Activated B cell treated with CpG ODN at 0.5 μM for 24 hours (primary cell): ENCODE measurements around the gene GPR155. TPM values are rescaled to one million over a fixed set of nuclear protein-coding genes. Genes with fewer than 3 reads are reported as not detected.

Experiments used
- ATAC-seq: fragments of 200-7000 bp; cut with Tn5 transposase; one replicate; pipeline ENCODE4 v1.10.0; 2021; ENCODE audit warnings: low read depth, mild to moderate bottlenecking, moderate library complexity
- CTCF ChIA-PET: fragments of 350-600 bp; sonication (Branson Sonifier 250); formaldehyde crosslinking; loops from one replicate; lab custom pipeline; 2021; ENCODE audit warnings: antibody characterized with exemption; lab: Charles Lee
- POLR2A ChIA-PET: fragments of 350-600 bp; sonication (Branson Sonifier 250); formaldehyde crosslinking; loops from one replicate; lab custom pipeline; 2021; ENCODE audit warnings: antibody characterized with exemption; lab: Charles Lee
- DNase-seq: peaks from one replicate; pipeline ENCODE4 v3.0.0; 2022
- H3K27ac Mint-ChIP-seq: one replicate; pipeline ENCODE4 v1.8.0; 2020; ENCODE audit warnings: mixed read lengths
- H3K27me3 Mint-ChIP-seq: one replicate; pipeline ENCODE4 v1.8.0; 2021; ENCODE audit warnings: mixed read lengths
- H3K36me3 Mint-ChIP-seq: one replicate; pipeline ENCODE4 v1.8.0; 2021; ENCODE audit warnings: low read depth, mixed read lengths
- H3K4me1 Mint-ChIP-seq: one replicate; pipeline ENCODE4 v1.8.0; 2021; ENCODE audit warnings: mixed read lengths
- H3K4me3 Mint-ChIP-seq: one replicate; pipeline ENCODE4 v1.8.0; 2020; ENCODE audit warnings: mild to moderate bottlenecking, mixed read lengths
- H3K9me3 Mint-ChIP-seq: one replicate; pipeline ENCODE4 v1.8.0; 2020; ENCODE audit warnings: mixed read lengths
- intact Hi-C: fragments of 100-400 bp; cut with micrococcal nuclease; formaldehyde crosslinking; loops from one replicate; pipeline ENCODE4 v1.15.1; 2024
- total RNA-seq: library from RNA; stranded (reverse); gene quantifications from 2 replicates; pipeline ENCODE4 v1.2.3, GENCODE V29; 2022
- TF ChIP-seq, protein P1 (sequence below): fragments of 200-600 bp; IDR thresholded peaks from one replicate; pipeline ENCODE4 v1.8.0; 2022; ENCODE audit warnings: antibody characterized with exemption, mild to moderate bottlenecking

The GPR155 gene
- total RNA-seq, 1 donor from 2014 or later, result 2.8 TPM

DNA sequence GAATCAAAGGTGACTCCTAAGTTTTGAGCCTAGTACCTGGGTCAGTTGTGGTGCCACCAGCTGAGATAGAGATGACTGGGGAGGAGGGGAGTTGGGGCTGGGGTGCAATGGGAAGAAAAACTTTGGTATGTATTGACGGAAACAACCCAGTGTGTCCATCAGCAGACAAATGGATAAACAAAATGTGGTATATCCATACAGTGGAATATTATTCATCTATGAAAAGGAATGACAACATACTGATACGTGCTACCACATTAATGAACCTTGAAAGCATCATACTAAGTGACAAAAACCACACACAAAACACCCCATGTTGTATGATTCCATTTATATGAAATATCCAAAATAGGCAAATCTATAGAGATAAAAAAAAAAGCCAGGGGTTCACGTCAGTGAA is 41.1 kb upstream of the GPR155 start:
- Mint-ChIP-seq H3K27ac (no peak overlapping the region), H3K4me1 (peaks cover 7% of the 10 kb centered on the region), H3K27me3 (peaks cover 2% of the 10 kb centered on the region), H3K36me3 (no peaks in the 10 kb centered on the region), H3K4me3 (no peak overlapping the region), H3K9me3 (peaks cover 10% of the 10 kb centered on the region)
- ATAC-seq, result no peak
- ChIA-PET POLR2A (interaction anchor here (0.5 kb wide), 1 partner anchor 64 kb away, joined by 3 read pairs; no protein-coding TSS in a partner anchor), CTCF (no interaction called here)
- intact Hi-C loops, result no loop called here
- no peak for DNase-seq
- TF ChIP-seq, protein P1, sequence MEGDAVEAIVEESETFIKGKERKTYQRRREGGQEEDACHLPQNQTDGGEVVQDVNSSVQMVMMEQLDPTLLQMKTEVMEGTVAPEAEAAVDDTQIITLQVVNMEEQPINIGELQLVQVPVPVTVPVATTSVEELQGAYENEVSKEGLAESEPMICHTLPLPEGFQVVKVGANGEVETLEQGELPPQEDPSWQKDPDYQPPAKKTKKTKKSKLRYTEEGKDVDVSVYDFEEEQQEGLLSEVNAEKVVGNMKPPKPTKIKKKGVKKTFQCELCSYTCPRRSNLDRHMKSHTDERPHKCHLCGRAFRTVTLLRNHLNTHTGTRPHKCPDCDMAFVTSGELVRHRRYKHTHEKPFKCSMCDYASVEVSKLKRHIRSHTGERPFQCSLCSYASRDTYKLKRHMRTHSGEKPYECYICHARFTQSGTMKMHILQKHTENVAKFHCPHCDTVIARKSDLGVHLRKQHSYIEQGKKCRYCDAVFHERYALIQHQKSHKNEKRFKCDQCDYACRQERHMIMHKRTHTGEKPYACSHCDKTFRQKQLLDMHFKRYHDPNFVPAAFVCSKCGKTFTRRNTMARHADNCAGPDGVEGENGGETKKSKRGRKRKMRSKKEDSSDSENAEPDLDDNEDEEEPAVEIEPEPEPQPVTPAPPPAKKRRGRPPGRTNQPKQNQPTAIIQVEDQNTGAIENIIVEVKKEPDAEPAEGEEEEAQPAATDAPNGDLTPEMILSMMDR, result no peak

DNA sequence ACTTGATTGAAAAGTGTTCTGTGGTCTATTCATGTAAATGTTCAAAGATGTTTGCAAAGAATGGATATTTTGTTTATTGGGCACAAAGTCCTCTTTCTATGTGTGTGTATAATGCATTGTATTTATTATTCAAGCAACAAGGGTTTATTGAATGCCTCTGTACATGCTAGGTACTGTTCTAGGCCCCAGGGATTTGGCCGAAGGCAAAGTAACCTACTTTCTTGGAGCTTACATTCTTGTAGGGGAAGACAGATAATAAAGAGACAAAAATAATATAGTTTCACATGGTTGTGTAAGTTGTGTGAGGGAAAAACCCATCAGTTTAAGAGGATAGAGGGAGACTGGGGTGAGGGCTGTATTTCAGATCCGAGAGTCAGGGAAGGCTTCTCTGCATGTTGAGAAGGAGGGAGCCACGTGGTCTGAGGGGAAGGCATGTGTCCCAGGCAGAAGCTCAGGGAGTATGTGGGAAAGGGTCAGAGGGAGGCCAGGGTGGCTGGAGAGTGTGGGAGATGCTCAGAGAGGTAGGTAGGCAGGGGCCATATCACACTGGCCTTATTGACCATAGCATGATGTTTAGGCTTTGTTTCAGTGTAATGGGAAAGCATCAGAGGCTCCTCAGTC is 40.4 kb upstream of the GPR155 start:
- H3K4me1 Mint-ChIP-seq, result peaks cover 11% of the 10 kb centered on the region
- ChIA-PET POLR2A (interaction anchor here (0.5 to 0.7 kb wide), 2 partner anchors 18 to 63 kb away, joined by 3 read pairs; no protein-coding TSS in a partner anchor), CTCF (no interaction called here)
- H3K9me3 Mint-ChIP-seq, result peaks cover 10% of the 10 kb centered on the region
- no peak for DNase-seq
- no peak for ATAC-seq
- TF ChIP-seq, protein P1, result no peak
- intact Hi-C loops, result no loop called here
- H3K36me3 Mint-ChIP-seq, result no peaks in the 10 kb centered on the region
- H3K27me3 Mint-ChIP-seq, result peaks cover 2% of the 10 kb centered on the region
- no peak overlapping the region for H3K27ac Mint-ChIP-seq
- H3K4me3 Mint-ChIP-seq, result no peak overlapping the region

DNA sequence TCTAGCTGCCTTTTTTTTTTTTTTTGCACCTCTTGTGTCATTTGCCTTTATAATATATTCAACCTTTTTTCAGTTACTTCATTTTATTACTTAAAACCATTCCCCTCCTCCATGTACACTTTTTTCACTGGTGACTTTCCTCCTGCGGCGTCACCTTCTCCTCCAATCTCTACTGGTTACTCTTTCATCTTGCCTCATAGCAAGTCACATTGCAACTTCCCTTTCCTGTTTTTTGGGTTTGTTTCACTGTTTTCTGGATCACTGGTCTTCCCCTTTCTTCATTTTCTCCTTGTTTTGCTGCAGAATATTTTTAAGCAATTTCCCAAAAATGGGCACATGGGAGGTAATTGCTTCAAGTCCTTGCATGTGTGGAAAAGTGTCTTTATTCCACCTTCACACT is 37.7 kb upstream of the GPR155 start:
- Mint-ChIP-seq H3K4me3 (no peak overlapping the region), H3K4me1 (peaks cover 11% of the 10 kb centered on the region), H3K9me3 (peaks cover 10% of the 10 kb centered on the region), H3K27me3 (peaks cover 6% of the 10 kb centered on the region), H3K27ac (no peak overlapping the region), H3K36me3 (no peaks in the 10 kb centered on the region)
- POLR2A ChIA-PET, result no interaction called here
- TF ChIP-seq, protein P1, result no peak
- DNase-seq, result no peak
- ATAC-seq, result no peak
- CTCF ChIA-PET, result interaction anchor here (5.1 kb wide), 1 partner anchor 63 kb away, joined by 61 read pairs; no protein-coding TSS in a partner anchor
- intact Hi-C loops, result no loop called here

DNA sequence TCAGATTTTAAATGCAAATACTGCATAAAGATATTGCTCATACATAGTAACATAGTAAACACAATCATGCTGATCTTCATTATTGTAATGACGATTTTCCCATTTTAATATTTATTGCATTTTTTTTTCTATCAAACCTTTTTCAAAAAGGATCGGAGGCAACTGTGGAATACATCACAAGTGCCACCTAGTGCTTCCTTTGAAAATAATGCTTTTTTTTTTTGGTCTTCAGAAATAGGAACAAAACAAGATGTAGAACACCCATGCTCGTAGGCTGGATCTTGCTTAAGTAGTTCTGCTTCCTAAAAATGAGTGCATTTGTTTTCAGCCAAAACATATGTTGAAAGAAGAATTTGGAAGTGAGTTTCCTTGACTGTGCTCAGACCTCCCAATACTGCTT is 35.7 kb upstream of the GPR155 start:
- no peak overlapping the region for H3K27ac Mint-ChIP-seq
- H3K36me3 Mint-ChIP-seq, result no peaks in the 10 kb centered on the region
- TF ChIP-seq, protein P1, result no peak
- peaks cover 1% of the 10 kb centered on the region for H3K9me3 Mint-ChIP-seq
- H3K27me3 Mint-ChIP-seq, result peaks cover 4% of the 10 kb centered on the region
- intact Hi-C loops, result loop anchor here (1.0 kb wide), 1 partner anchor 60 kb away; no protein-coding TSS in a partner anchor
- no peak overlapping the region for H3K4me3 Mint-ChIP-seq
- H3K4me1 Mint-ChIP-seq, result peaks cover 11% of the 10 kb centered on the region
- no peak for ATAC-seq
- CTCF ChIA-PET, result interaction anchor here (0.6 to 5.1 kb wide), 4 partner anchors 9 to 165 kb away, joined by 3 to 61 read pairs (median 3); no protein-coding TSS in a partner anchor
- POLR2A ChIA-PET, result interaction anchor here (0.7 kb wide), 1 partner anchor 38 kb away, joined by 3 read pairs; no protein-coding TSS in a partner anchor
- DNase-seq, result no peak

DNA sequence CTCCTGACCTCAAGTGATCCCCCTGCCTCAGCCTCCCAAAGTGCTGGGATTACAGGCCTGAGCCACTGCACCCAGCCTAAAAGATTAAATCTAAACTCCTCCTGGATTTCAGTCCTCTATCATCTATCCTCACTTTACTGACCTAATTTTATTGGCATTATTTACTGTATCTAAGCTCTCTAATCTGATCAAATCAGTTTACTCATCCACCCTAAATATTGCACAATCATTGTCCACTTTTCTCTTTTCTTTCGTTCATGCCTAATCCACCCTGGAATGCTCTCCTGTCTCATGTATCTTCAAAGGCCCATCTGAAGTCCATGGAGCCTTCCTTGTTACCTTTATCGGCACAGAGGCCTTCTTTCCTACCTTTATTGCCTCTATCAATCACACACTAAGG is 31.6 kb upstream of the GPR155 start:
- ATAC-seq, result no peak
- intact Hi-C loops, result no loop called here
- H3K9me3 Mint-ChIP-seq, result no peaks in the 10 kb centered on the region
- TF ChIP-seq, protein P1, result no peak
- H3K27me3 Mint-ChIP-seq, result peaks cover 6% of the 10 kb centered on the region
- H3K27ac Mint-ChIP-seq, result no peak overlapping the region
- H3K4me1 Mint-ChIP-seq, result peaks cover 20% of the 10 kb centered on the region
- DNase-seq, result no peak
- no peak overlapping the region for H3K4me3 Mint-ChIP-seq
- no peaks in the 10 kb centered on the region for H3K36me3 Mint-ChIP-seq
- ChIA-PET POLR2A (no interaction called here), CTCF (interaction anchor here (2.4 kb wide), 1 partner anchor 55 kb away, joined by 8 read pairs; no protein-coding TSS in a partner anchor)
